Activated CD8-positive, alpha-beta T cell treated with anti-CD3 and anti-CD28 coated beads for 36 hours (primary cell): ENCODE data around the gene GRB10. TPM values are rescaled to one million over a fixed set of nuclear protein-coding genes. Genes with fewer than 3 reads are reported as not detected.

ENCODE experiments used
- ATAC-seq: fragments of 200-7000 bp; cut with Tn5 transposase; one replicate; pipeline ENCODE4 v1.10.0; 2021; ENCODE audit warnings: mild to moderate bottlenecking, moderate library complexity
- CTCF ChIA-PET: fragments of 350-600 bp; sonication (Branson Sonifier 250); formaldehyde crosslinking; loops from one replicate; lab custom pipeline; 2021; ENCODE audit warnings: antibody characterized with exemption; lab: Charles Lee
- POLR2A ChIA-PET: fragments of 350-600 bp; sonication (Branson Sonifier 250); formaldehyde crosslinking; loops from one replicate; lab custom pipeline; 2021; ENCODE audit warnings: antibody characterized with exemption; lab: Charles Lee
- DNase-seq: peaks from one replicate; pipeline ENCODE4 v3.0.0-alpha.2; 2020
- H3K27ac Mint-ChIP-seq: one replicate; pipeline ENCODE4 v1.8.0; 2021; ENCODE audit warnings: mild to moderate bottlenecking, mixed read lengths
- H3K27me3 Mint-ChIP-seq: one replicate; pipeline ENCODE4 v1.8.0; 2021; ENCODE audit warnings: mixed read lengths
- H3K36me3 Mint-ChIP-seq: one replicate; pipeline ENCODE4 v1.8.0; 2021; ENCODE audit warnings: low read depth, mixed read lengths
- H3K4me1 Mint-ChIP-seq: one replicate; pipeline ENCODE4 v1.8.0; 2021; ENCODE audit warnings: low read depth, mixed read lengths
- H3K4me3 Mint-ChIP-seq: one replicate; pipeline ENCODE4 v1.8.0; 2021; ENCODE audit warnings: mild to moderate bottlenecking, moderate library complexity, mixed read lengths
- H3K9me3 Mint-ChIP-seq: one replicate; pipeline ENCODE4 v1.8.0; 2021; ENCODE audit warnings: mixed read lengths
- intact Hi-C: fragments of 100-400 bp; cut with micrococcal nuclease; formaldehyde crosslinking; loops from one replicate; pipeline ENCODE4 v1.10.0; 2022
- total RNA-seq, 2 experiments: library from RNA; stranded (reverse); gene quantifications; one replicate each; pipeline ENCODE4 v1.2.3, GENCODE V29; 2021
- TF ChIP-seq, protein P1 (sequence below): fragments of 200-600 bp; IDR thresholded peaks from one replicate; pipeline ENCODE4 v1.8.0; 2022; ENCODE audit warnings: antibody characterized with exemption, mild to moderate bottlenecking

GRB10 gene
- total RNA-seq, 2 experiments from 2014 or later, result 5.6 to 6.9 TPM

DNA sequence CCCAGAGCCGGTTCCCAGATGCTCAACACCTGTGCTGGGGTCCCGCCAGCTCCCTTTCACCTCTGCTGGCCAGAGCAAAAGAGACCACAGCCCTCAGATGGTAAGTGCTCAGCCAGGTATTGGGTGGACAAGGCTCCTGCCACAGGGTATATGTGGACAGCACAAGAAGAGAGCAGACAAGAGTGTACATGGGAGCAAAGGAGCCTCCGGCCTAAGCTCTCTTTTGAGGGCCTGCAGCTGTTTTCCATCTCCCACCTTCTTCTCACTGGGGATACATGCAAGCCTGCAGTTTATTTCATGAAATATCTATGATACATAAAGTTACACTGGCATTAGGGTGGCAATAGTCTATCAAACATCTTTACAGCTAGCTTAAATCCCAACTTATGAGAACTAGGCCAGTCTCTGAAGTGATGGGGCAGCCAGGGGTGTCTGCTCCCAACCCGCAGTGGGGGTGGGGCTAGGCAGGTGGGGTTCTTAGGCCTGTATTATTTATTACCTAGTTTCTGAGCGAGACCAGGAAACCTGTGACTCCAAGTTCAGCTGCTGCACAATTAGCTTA lies 167.1 kb downstream of the GRB10 start:
- no peak for DNase-seq
- no peak overlapping the region for H3K27ac Mint-ChIP-seq
- intact Hi-C loops, result no loop called here
- H3K4me1 Mint-ChIP-seq, result peaks cover 11% of the 10 kb centered on the region
- no peaks in the 10 kb centered on the region for H3K9me3 Mint-ChIP-seq
- ATAC-seq, result no peak
- ChIA-PET CTCF (interaction anchor here (0.6 to 2.9 kb wide), 10 partner anchors 15 to 546 kb away, joined by 3 to 31 read pairs (median 5); no protein-coding TSS in a partner anchor), POLR2A (interaction anchor here (1.3 kb wide), 1 partner anchor 46 kb away, joined by 3 read pairs; no protein-coding TSS in a partner anchor)
- H3K4me3 Mint-ChIP-seq, result no peak overlapping the region
- no peaks in the 10 kb centered on the region for H3K27me3 Mint-ChIP-seq
- TF ChIP-seq, protein P1, sequence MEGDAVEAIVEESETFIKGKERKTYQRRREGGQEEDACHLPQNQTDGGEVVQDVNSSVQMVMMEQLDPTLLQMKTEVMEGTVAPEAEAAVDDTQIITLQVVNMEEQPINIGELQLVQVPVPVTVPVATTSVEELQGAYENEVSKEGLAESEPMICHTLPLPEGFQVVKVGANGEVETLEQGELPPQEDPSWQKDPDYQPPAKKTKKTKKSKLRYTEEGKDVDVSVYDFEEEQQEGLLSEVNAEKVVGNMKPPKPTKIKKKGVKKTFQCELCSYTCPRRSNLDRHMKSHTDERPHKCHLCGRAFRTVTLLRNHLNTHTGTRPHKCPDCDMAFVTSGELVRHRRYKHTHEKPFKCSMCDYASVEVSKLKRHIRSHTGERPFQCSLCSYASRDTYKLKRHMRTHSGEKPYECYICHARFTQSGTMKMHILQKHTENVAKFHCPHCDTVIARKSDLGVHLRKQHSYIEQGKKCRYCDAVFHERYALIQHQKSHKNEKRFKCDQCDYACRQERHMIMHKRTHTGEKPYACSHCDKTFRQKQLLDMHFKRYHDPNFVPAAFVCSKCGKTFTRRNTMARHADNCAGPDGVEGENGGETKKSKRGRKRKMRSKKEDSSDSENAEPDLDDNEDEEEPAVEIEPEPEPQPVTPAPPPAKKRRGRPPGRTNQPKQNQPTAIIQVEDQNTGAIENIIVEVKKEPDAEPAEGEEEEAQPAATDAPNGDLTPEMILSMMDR, result no peak
- no peaks in the 10 kb centered on the region for H3K36me3 Mint-ChIP-seq

- ChIA-PET POLR2A (interaction anchor here (1.3 kb wide), 1 partner anchor 47 kb away, joined by 3 read pairs; no protein-coding TSS in a partner anchor), CTCF (interaction anchor here (0.6 to 2.9 kb wide), 11 partner anchors 11 to 547 kb away, joined by 3 to 31 read pairs (median 4); no protein-coding TSS in a partner anchor)
- Mint-ChIP-seq H3K36me3 (no peaks in the 10 kb centered on the region), H3K27ac (no peak overlapping the region), H3K4me1 (peaks cover 18% of the 10 kb centered on the region), H3K9me3 (no peaks in the 10 kb centered on the region), H3K4me3 (no peak overlapping the region), H3K27me3 (no peaks in the 10 kb centered on the region)
- intact Hi-C loops, result no loop called here
- DNase-seq (peak; percentile 13), ATAC-seq (peak; percentile 57)
- TF ChIP-seq, protein P1, result peak; percentile 21
These were observed 167.8 kb downstream of the GRB10 start for GRCh38 chr7:50614721-50615518.

DNA sequence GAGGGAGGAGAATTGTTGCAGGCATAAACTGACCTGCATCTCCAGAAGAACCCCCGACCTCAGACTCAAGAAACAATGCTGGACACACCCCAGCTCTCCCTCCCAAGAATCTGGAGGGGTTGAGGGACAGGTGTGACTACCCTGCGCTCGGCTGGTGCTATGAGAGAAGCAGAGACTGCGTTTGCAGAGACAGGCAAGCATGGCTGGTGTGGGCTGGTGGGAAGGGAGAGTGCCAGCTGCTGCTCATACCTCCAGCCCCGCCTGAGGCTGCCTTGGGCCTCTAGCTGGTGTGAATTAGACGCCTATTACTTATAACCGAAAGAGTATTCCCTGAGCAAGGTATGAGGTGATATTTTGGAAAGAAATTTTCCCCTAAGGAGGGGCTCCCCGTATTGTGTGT lies 169.2 kb downstream of the GRB10 start:
- H3K27me3 Mint-ChIP-seq, result no peaks in the 10 kb centered on the region
- TF ChIP-seq, protein P1, result no peak
- H3K9me3 Mint-ChIP-seq, result no peaks in the 10 kb centered on the region
- peaks cover 22% of the 10 kb centered on the region for H3K4me1 Mint-ChIP-seq
- H3K36me3 Mint-ChIP-seq, result no peaks in the 10 kb centered on the region
- ChIA-PET POLR2A (no interaction called here), CTCF (interaction anchor here (1.0 to 1.5 kb wide), 4 partner anchors 12 to 521 kb away, joined by 3 to 5 read pairs (median 4); partner anchors contain the start of gene ZPBP)
- H3K27ac Mint-ChIP-seq, result no peak overlapping the region
- ATAC-seq (no peak), DNase-seq (no peak)
- intact Hi-C loops, result no loop called here
- no peak overlapping the region for H3K4me3 Mint-ChIP-seq

- TF ChIP-seq, protein P1, result no peak
- Mint-ChIP-seq H3K27me3 (no peaks in the 10 kb centered on the region), H3K4me1 (peaks cover 29% of the 10 kb centered on the region), H3K4me3 (no peak overlapping the region), H3K27ac (no peak overlapping the region), H3K9me3 (peaks cover 5% of the 10 kb centered on the region), H3K36me3 (no peaks in the 10 kb centered on the region)
- ATAC-seq (no peak), DNase-seq (no peak)
- intact Hi-C loops, result no loop called here
- ChIA-PET CTCF (interaction anchor here (1.0 to 2.8 kb wide), 5 partner anchors 11 to 520 kb away, joined by 3 to 11 read pairs (median 5); partner anchors contain the start of gene ZPBP), POLR2A (no interaction called here)
These were observed 170.0 kb downstream of the GRB10 start for GRCh38 chr7:50612704-50613103.
